T-helper 1 cell treated with Interleukin-12 subunit alpha and Interleukin-12 subunit beta and Interleukin-4 antibody, amounts not matched to agents 30 μg/mL and 1 μg/mL, for 36 hours (primary cell): ENCODE data around the gene SRSF11.
A peak's percentile ranks its signal among the peaks of the same experiment; 100 is the strongest.
"Not testable (repeated sequence)": the region's sequence is repeated elsewhere in the genome, so short reads cannot be mapped to it uniquely, and the experiment has no call there.

Source experiments
- H3K27ac Mint-ChIP-seq: one replicate; pipeline ENCODE4 v1.8.0; 2021; ENCODE audit warnings: mild to moderate bottlenecking, mixed read lengths
- H3K27me3 Mint-ChIP-seq: one replicate; pipeline ENCODE4 v1.8.0; 2021; ENCODE audit warnings: low read depth, mixed read lengths
- H3K36me3 Mint-ChIP-seq: one replicate; pipeline ENCODE4 v1.8.0; 2021; ENCODE audit warnings: low read depth, mixed read lengths
- H3K4me1 Mint-ChIP-seq: one replicate; pipeline ENCODE4 v1.8.0; 2021; ENCODE audit warnings: low read depth, mixed read lengths
- H3K4me3 Mint-ChIP-seq: one replicate; pipeline ENCODE4 v1.8.0; 2021; ENCODE audit warnings: mild to moderate bottlenecking, moderate library complexity, mixed read lengths
- H3K9me3 Mint-ChIP-seq: one replicate; pipeline ENCODE4 v1.8.0; 2021; ENCODE audit warnings: mixed read lengths

Gene SRSF11, protein sequence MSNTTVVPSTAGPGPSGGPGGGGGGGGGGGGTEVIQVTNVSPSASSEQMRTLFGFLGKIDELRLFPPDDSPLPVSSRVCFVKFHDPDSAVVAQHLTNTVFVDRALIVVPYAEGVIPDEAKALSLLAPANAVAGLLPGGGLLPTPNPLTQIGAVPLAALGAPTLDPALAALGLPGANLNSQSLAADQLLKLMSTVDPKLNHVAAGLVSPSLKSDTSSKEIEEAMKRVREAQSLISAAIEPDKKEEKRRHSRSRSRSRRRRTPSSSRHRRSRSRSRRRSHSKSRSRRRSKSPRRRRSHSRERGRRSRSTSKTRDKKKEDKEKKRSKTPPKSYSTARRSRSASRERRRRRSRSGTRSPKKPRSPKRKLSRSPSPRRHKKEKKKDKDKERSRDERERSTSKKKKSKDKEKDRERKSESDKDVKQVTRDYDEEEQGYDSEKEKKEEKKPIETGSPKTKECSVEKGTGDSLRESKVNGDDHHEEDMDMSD

DNA sequence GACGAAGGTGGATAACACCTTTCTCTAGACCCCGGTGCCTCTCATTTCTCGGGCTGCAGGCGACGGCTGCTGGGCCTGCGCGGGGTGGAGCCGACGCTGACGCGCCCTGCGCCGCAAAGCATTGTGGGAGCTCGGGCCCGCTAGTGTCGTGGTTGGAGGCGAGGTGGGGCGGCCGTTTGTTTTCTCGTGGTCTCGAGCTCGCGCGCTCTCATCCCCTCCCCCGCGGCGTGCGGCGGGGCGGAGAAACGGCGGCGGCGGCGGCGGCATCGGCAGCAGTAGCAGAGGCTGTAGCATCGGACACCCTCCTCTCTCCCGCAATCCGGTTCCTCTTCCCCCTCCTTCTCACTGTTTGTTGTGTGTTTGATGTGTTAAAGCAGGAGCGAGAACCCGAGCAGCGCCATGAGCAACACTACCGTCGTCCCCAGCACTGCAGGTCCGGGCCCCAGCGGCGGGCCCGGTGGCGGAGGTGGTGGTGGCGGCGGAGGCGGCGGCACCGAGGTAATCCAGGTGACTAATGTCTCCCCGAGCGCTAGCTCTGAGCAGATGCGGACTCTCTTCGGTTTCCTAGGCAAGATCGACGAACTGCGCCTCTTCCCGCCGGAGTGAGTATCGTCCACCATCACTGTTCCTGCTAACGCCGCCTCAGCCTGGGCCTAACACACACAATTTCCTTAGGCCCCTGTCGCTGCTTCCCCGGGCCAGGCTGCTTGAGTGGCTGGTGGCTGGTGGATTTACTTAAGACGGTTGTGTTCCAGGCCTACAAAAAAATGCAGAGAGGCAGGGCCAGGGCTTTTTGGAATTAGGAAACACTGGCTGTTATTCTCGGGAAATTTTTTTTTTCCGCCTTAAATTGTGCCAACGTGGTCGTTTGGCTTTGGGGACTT lies at the start of gene SRSF11:
Gene SRSF11 (plus strand): TSS at position 143 of the 884 bp plus-strand sequence. CDS start 257 bp downstream, at position 400.
- Mint-ChIP-seq H3K27me3 (no peaks in the 10 kb centered on the region), H3K9me3 (no peaks in the 10 kb centered on the region), H3K36me3 (peaks cover 31% of the 10 kb centered on the region), H3K27ac (peak within 1 kb of the TSS; percentile 95), H3K4me3 (peak within 1 kb of the TSS; percentile 91), H3K4me1 (peaks cover 42% of the 10 kb centered on the region)

DNA sequence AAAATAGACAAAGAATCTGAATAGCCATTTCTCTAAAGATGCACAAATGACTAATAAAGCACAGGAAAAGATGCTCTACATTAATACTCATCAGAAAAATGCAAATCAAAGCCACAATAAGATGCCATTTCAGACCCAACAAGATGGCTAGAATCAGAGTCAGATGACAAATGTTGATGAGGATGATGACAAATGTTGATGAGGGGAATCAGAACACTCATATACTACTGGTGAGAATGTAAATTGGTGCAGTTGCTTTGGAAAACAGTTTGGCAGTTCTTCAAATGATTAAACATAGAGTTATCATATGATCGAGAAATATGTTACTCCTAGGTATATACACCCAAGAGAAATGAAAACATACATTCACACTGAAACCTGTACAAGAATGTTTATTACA lies 49.7 kb upstream of the SRSF11 start:
- Mint-ChIP-seq H3K27me3 (no peaks in the 10 kb centered on the region), H3K4me3 (no peak overlapping the region), H3K36me3 (peaks cover 14% of the 10 kb centered on the region), H3K4me1 (no peaks in the 10 kb centered on the region), H3K27ac (no peak overlapping the region), H3K9me3 (no peaks in the 10 kb centered on the region)

DNA sequence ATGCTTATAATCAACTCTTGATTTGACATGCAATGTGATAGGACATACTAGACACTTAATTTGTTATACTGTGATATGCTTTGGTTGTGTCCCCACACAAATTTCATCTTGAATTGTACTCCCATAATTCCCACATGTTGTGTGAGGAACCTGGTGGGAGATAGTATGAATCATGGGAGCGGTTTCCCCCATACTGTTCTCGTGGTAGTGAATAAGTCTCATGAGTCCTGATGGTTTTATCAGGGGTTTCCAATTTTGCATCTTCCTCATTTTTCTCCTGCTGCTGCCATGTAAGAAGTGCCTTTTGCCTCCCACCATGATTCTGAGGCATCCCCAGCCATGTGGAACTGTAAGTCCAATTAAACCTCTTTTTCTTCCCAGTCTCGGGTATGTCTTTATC lies 36.0 kb upstream of the SRSF11 start:
- not testable (repeated sequence) for H3K9me3 Mint-ChIP-seq, H3K27ac Mint-ChIP-seq, H3K4me1 Mint-ChIP-seq, H3K27me3 Mint-ChIP-seq, H3K4me3 Mint-ChIP-seq, H3K36me3 Mint-ChIP-seq

DNA sequence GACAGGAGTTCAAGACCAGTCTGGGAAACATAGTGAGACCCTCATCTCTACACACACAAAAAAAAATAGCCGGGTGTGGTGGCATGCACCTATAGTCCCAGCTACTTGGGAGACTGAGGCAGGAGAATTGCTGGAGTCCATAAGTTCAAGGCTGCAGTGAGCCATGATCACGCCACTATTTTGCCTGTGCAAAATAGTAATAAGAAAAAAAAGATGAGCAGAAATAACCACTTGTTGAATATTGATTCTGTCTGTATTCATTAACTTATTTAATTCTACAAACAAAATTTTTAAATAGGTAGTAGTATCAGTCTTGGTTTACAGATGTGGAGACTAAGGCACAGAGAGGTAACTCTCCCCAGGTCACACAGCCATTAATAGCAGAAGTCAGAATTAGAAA lies 32.7 kb upstream of the SRSF11 start:
- H3K9me3 Mint-ChIP-seq: peaks cover 5% of the 10 kb centered on the region
- H3K36me3 Mint-ChIP-seq: peaks cover 18% of the 10 kb centered on the region
- no peaks in the 10 kb centered on the region for H3K27me3 Mint-ChIP-seq
- H3K4me1 Mint-ChIP-seq: no peaks in the 10 kb centered on the region
- H3K4me3 Mint-ChIP-seq: no peak overlapping the region
- no peak overlapping the region for H3K27ac Mint-ChIP-seq

DNA sequence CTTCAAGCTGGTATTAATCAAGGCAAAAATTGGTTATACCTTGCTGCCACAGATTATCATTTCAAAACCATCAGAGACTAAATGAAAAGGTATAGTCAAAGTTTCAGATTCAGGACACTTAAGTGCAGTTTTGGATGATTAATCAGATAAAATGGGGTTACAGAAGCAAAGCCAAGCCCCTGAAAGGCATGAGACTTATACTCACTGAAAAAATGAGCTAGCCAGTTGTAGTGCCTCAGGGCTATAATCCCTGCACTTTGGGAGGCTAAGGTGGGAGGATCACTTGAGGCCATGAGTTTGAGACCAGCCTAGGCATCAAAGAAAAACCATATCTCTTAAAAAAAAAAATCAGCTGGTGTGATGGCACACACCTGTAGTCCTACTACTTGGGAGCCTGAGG lies 31.0 kb upstream of the SRSF11 start:
- Mint-ChIP-seq H3K4me1 (no peaks in the 10 kb centered on the region), H3K4me3 (no peak overlapping the region), H3K27me3 (no peaks in the 10 kb centered on the region), H3K27ac (no peak overlapping the region), H3K36me3 (peaks cover 18% of the 10 kb centered on the region), H3K9me3 (peaks cover 5% of the 10 kb centered on the region)

DNA sequence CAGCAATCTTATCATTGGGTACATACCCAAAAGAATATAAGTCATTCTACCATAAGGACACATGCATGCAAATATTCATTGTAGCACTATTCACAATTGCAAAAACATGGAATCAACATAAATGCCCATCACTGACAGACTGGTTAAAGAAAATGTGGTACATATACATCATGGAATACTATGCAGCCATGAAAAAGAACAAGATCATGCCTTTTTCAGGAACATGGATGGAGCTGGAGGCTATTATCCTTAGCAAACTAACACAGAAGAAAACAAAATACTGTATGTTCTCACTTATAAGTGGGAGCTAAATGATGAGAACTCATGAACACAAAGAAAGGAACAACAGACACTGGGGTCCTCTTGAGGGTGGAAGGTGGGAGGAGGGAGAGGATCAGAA lies 28.7 kb upstream of the SRSF11 start:
- H3K27me3 Mint-ChIP-seq, H3K4me3 Mint-ChIP-seq, H3K9me3 Mint-ChIP-seq, H3K4me1 Mint-ChIP-seq, H3K27ac Mint-ChIP-seq: not testable (repeated sequence)
- peaks cover 12% of the 10 kb centered on the region for H3K36me3 Mint-ChIP-seq

DNA sequence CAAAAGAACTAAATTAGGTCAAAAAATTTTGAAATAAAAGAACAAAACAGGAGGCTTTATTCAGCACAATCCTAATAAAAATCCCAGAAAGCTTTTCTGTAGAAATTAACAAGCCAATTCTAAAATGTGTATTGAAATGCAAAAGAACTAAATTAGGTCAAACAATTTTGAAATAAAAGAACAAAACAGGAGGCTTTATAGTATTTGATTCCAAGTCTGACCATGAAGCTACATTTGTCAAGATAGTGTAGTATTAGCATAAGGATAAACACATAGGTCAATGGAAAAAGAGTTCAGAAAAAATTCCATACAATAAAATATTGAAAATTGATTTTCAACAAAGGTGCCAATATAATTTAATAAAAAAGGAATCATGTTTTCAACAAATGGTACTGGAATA lies 26.6 kb upstream of the SRSF11 start:
- H3K36me3 Mint-ChIP-seq: peaks cover 10% of the 10 kb centered on the region
- peaks cover 5% of the 10 kb centered on the region for H3K9me3 Mint-ChIP-seq
- H3K27ac Mint-ChIP-seq: no peak overlapping the region
- no peaks in the 10 kb centered on the region for H3K27me3 Mint-ChIP-seq
- no peak overlapping the region for H3K4me3 Mint-ChIP-seq
- H3K4me1 Mint-ChIP-seq: no peaks in the 10 kb centered on the region

DNA sequence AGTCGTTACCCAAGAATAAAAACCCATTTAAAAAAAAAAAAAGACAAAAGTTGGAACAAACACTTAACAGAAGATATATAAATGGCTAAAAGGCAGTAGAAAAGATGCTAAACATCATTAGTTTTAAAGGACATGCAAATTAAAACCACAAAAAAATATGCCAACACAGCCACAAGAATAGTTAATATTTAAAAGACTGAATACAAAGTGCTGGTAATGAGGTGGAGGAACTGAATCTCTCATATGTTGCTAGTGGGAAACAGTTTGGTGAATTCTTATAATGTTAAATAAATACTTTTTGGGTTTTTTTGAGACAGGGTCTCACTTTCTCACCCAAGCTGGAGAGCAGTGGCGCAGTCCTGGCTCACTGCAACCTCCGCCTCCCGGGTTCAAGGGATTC lies 25.8 kb upstream of the SRSF11 start:
- H3K27me3 Mint-ChIP-seq: no peaks in the 10 kb centered on the region
- peaks cover 5% of the 10 kb centered on the region for H3K9me3 Mint-ChIP-seq
- peaks cover 2% of the 10 kb centered on the region for H3K4me1 Mint-ChIP-seq
- no peak overlapping the region for H3K4me3 Mint-ChIP-seq
- H3K36me3 Mint-ChIP-seq: peaks cover 10% of the 10 kb centered on the region
- H3K27ac Mint-ChIP-seq: no peak overlapping the region

DNA sequence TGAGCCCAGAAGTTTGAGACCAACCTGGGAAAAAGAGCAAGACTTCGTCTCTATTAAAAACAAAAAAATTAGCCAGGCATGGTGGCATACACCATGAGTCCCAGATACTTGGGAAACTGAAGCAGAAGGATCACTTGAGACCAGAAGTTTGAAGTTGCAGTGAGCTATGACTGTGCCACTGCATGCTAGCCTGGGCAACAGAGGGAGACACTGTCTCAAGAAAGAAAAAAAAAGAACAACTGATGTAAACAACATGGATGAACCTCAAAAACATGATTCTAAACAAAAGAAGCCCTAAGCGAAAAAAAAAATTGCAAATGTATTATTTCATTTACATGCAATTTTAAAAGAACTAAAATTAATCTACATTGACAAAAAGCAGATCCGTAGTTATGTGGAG lies 24.8 kb upstream of the SRSF11 start:
- peaks cover 12% of the 10 kb centered on the region for H3K36me3 Mint-ChIP-seq
- peaks cover 7% of the 10 kb centered on the region for H3K4me1 Mint-ChIP-seq
- no peak overlapping the region for H3K4me3 Mint-ChIP-seq
- H3K27me3 Mint-ChIP-seq: no peaks in the 10 kb centered on the region
- peaks cover 5% of the 10 kb centered on the region for H3K9me3 Mint-ChIP-seq
- H3K27ac Mint-ChIP-seq: no peak overlapping the region

DNA sequence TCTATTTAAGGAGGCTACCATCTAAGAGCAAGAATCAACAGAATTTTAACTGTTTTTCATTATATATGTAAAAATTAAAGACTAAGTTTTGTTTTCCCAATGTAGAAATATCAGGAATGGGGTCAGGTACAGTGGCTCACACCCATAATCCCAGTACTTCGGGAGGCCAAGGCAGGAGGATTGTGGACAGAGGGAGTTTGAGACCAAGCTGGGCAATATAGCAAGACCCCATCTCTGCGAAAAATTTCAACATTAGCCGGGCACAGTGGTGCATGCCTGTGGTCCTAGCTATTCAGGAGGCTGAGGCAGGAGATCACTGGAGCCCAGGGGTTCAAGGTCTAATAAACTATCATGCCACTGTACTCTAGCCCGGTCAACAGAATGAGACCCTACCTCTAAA lies 21.1 kb upstream of the SRSF11 start:
- Mint-ChIP-seq H3K4me3 (no peak overlapping the region), H3K36me3 (peaks cover 4% of the 10 kb centered on the region), H3K27me3 (no peaks in the 10 kb centered on the region), H3K4me1 (peaks cover 31% of the 10 kb centered on the region), H3K27ac (no peak overlapping the region), H3K9me3 (no peaks in the 10 kb centered on the region)

DNA sequence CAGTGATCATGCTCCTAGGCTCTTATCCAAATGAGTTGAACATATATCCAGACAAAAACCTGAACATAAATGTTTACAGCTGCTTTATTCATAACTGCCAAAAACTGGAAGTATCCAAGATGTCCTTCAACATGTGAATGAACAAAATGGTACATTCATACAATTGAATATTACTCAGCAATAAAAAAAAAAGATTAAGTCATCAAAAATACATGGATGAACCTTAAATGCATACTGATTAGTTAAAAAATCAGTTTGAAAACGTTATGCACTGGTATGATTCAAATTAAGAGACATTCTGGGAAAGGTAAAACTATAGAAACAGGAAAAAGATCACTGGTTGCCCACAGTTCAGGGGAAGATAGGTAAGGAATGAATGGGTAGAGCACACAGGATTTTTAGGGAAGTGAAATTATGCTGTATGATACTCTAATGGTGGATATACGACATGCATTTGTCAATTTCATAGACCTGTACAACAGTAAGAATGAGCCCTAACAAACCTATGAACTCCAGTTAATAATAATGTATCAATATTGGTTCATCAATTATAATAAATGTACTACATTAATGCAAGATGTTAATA lies 18.9 kb upstream of the SRSF11 start:
- Mint-ChIP-seq H3K4me1 (peaks cover 32% of the 10 kb centered on the region), H3K4me3 (no peak overlapping the region), H3K27me3 (no peaks in the 10 kb centered on the region), H3K27ac (no peak overlapping the region), H3K36me3 (peaks cover 4% of the 10 kb centered on the region), H3K9me3 (no peaks in the 10 kb centered on the region)

DNA sequence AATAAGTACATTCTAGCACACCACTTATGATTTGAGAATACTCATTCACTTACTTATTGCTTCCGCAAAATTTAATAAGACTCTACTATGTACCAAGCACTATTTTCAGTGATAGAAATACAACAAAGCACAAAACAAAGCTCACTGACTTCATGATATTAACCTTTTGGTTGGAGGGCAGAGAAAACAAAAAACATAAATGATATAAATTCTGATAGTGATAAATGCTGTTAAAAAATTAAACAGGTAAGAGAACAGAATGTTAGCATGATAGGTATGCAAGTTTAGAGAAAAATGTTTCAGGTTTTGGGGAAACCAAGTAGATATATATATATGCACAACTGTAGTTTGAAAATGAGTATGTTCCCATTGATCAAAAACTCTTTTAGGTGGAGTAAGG lies 17.0 kb upstream of the SRSF11 start:
- H3K36me3 Mint-ChIP-seq: peaks cover 14% of the 10 kb centered on the region
- peak overlapping the region; percentile 99 for H3K27ac Mint-ChIP-seq
- H3K9me3 Mint-ChIP-seq: no peaks in the 10 kb centered on the region
- H3K4me1 Mint-ChIP-seq: peaks cover 41% of the 10 kb centered on the region
- H3K27me3 Mint-ChIP-seq: no peaks in the 10 kb centered on the region
- peak overlapping the region; percentile 97 for H3K4me3 Mint-ChIP-seq

DNA sequence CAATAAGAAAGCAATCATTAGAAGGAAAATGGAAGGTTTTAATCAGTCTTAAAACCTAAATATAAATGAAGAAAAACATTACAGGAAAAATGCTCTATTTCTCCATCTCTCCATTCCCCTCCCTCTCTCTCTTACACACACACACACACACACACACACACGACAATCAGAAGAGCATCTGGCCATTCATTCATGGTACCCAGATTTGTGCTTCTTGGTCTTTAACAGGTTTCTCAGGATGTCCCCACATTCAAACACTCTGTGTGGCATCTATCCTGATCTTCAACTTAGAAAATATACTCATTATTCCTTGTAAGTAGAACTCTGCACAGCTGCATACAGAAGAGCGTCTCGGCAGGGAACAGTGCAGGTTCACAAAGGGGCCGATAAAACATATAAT lies 16.6 kb upstream of the SRSF11 start:
- H3K4me3 Mint-ChIP-seq: peak overlapping the region; percentile 97
- no peaks in the 10 kb centered on the region for H3K27me3 Mint-ChIP-seq
- no peaks in the 10 kb centered on the region for H3K9me3 Mint-ChIP-seq
- H3K27ac Mint-ChIP-seq: peak overlapping the region; percentile 99
- H3K4me1 Mint-ChIP-seq: peaks cover 44% of the 10 kb centered on the region
- H3K36me3 Mint-ChIP-seq: peaks cover 17% of the 10 kb centered on the region

DNA sequence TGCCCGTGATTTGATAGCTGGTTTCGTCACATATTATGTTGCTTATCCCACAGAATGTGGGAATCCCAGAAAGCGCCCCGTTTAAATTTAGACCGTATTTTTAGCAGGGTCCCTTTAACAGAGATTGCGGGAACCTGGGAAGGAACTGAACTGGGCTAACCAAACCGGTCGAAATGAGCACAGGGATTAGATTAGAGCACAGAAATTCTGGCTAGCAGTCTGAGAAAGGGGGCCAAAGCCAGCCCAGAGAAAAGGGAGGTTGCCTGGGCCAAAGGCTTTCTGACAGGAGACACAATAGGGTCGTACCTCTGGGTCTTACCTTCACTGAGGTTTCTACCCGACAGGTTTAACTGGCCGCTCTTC lies 16.1 kb upstream of the SRSF11 start:
- Mint-ChIP-seq H3K4me3 (peak overlapping the region; percentile 97), H3K27me3 (no peaks in the 10 kb centered on the region), H3K36me3 (peaks cover 17% of the 10 kb centered on the region), H3K27ac (peak overlapping the region; percentile 99), H3K9me3 (no peaks in the 10 kb centered on the region), H3K4me1 (peaks cover 48% of the 10 kb centered on the region)
